Measurements from ENCODE around the gene BAG2.

- TF ChIP-seq CTCF (IDR thresholded peaks at IDR 0.05; ENCODE audit: poor library complexity, severe bottlenecking) (no peak), MXI1 (conservative IDR thresholded peaks at IDR 0.05; ENCODE audit: poor library complexity, severe bottlenecking) (no peak), POLR2AphosphoS5 (IDR thresholded peaks at IDR 0.05) (no peak), EZH2 (IDR thresholded peaks at IDR 0.05; ENCODE audit: borderline replicate concordance, insufficient read depth, low read length, poor library complexity, severe bottlenecking) (no peak), TAF1 (IDR thresholded peaks at IDR 0.05; ENCODE audit: low read depth) (no peak), REST (IDR thresholded peaks at IDR 0.05; ENCODE audit: borderline replicate concordance) (no peak)
Observed at GRCh38 chr6:57207872-57208271, 35.7 kb downstream of the BAG2 start.
